PC-3 (cell line): ENCODE data around the gene MED15. TPM values are rescaled to one million over a fixed set of nuclear protein-coding genes. Genes with fewer than 3 reads are reported as not detected.

ENCODE experiments used
- ATAC-seq: fragments of 200-7000 bp; cut with Tn5 transposase; 2 replicates; pipeline ENCODE4 v1.9.1; 2020; ENCODE audit warnings: mild to moderate bottlenecking, moderate library complexity
- BruUV-seq: library from RNA; stranded (reverse); fragments of 400-500 nt; replicated peaks from 2 replicates; lab custom pipeline; 2021; lab: Mats Ljungman, UMichigan
- CTCF ChIA-PET: fragments of 300-600 bp; sonication (Branson Sonifier 250); formaldehyde crosslinking; loops from one replicate; lab custom pipeline; 2022; ENCODE audit warnings: antibody characterized with exemption; lab: Charles Lee
- POLR2A ChIA-PET: fragments of 300-600 bp; sonication (Branson Sonifier 250); formaldehyde crosslinking; loops from one replicate; lab custom pipeline; 2022; ENCODE audit warnings: antibody characterized with exemption; ENCODE audit not compliant: unreplicated experiment; lab: Charles Lee
- DNase-seq: peaks from one replicate; pipeline ENCODE4 v3.0.0-alpha.2; 2015
- H2AFZ ChIP-seq: fragments of 300-600 bp; sonication (generic); 2 replicates; pipeline ENCODE4 v1.6.0; 2016; ENCODE audit warnings: antibody characterized with exemption, low read length
- H3F3A ChIP-seq: fragments of 300-600 bp; sonication (generic); one replicate; pipeline ENCODE4 v1.6.0; 2017; ENCODE audit warnings: antibody characterized with exemption, low read length, control low read depth, mild to moderate bottlenecking; ENCODE audit not compliant: unreplicated experiment
- H3K27ac ChIP-seq: fragments of 300-600 bp; sonication (generic); 2 replicates; pipeline ENCODE4 v1.5.1; 2016; ENCODE audit warnings: mild to moderate bottlenecking, low read length
- H3K27me3 ChIP-seq: fragments of 300-600 bp; sonication (generic); 2 replicates; pipeline ENCODE4 v1.6.1; 2016; ENCODE audit warnings: low read length, mixed read lengths
- H3K36me3 ChIP-seq: fragments of 300-600 bp; sonication (generic); 2 replicates; pipeline ENCODE4 v1.6.1; 2016; ENCODE audit warnings: low read depth, mixed run types, low read length, mixed read lengths
- H3K4me1 ChIP-seq: fragments of 300-600 bp; sonication (generic); 2 replicates; pipeline ENCODE4 v1.5.1; 2016; ENCODE audit warnings: low read length; ENCODE audit not compliant: insufficient read depth
- H3K4me2 ChIP-seq: fragments of 300-600 bp; sonication (generic); 2 replicates; pipeline ENCODE4 v1.6.0; 2016; ENCODE audit warnings: low read length
- H3K4me3 ChIP-seq: fragments of 300-600 bp; sonication (generic); 2 replicates; pipeline ENCODE4 v1.5.1; 2016; ENCODE audit warnings: mild to moderate bottlenecking, low read length, mixed read lengths
- H3K79me2 ChIP-seq: fragments of 300-600 bp; sonication (generic); 2 replicates; pipeline ENCODE4 v1.6.1; 2017; ENCODE audit warnings: low read length, mixed read lengths
- H3K9ac ChIP-seq: fragments of 300-600 bp; sonication (generic); 2 replicates; pipeline ENCODE4 v1.6.0; 2016; ENCODE audit warnings: mild to moderate bottlenecking, low read length
- H3K9me2 ChIP-seq: fragments of 300-600 bp; sonication (generic); replicated peaks from 2 replicates; pipeline ENCODE4 v1.6.1; 2016; ENCODE audit warnings: mixed run types, low read length, mixed read lengths
- H3K9me3 ChIP-seq: fragments of 300-600 bp; sonication (generic); 2 replicates; pipeline ENCODE4 v1.6.1; 2016; ENCODE audit warnings: low read length, mixed read lengths
- H4K20me1 ChIP-seq: fragments of 300-600 bp; sonication (generic); 2 replicates; pipeline ENCODE4 v1.6.1; 2016; ENCODE audit warnings: low read length, mixed read lengths
- EZH2 ChIP-seq: fragments of 300-600 bp; sonication (generic); IDR thresholded peaks from one replicate; pipeline ENCODE4 v1.6.1; 2017; ENCODE audit warnings: antibody characterized with exemption, mild to moderate bottlenecking, low read length; ENCODE audit not compliant: unreplicated experiment
- EZH2phosphoT487 ChIP-seq: fragments of 300-600 bp; sonication (generic); IDR thresholded peaks from 2 replicates; pipeline ENCODE4 v1.6.1; 2018; ENCODE audit warnings: mild to moderate bottlenecking, antibody characterized with exemption, low read length, borderline replicate concordance
- intact Hi-C: fragments of 100-400 bp; cut with micrococcal nuclease; formaldehyde crosslinking; loops from 2 replicates; pipeline ENCODE4 v1.9.0; 2023
- total RNA-seq: library from RNA; depleted of rRNA; stranded (reverse); fragments of >200 nt; gene quantifications from 2 replicates; pipeline ENCODE4 v1.2.3, GENCODE V29; 2014
- TF ChIP-seq, protein P1 (sequence below): fragments of 300-600 bp; sonication (generic); conservative IDR thresholded peaks from 2 replicates; pipeline ENCODE4 v1.5.1; 2017; ENCODE audit warnings: antibody characterized with exemption, low read depth, mild to moderate bottlenecking, low read length

MED15 gene
- total RNA-seq, 1 experiment from 2014 or later: 55.9 TPM

- CTCF ChIA-PET: interaction anchor here (0.6 to 1.5 kb wide), 2 partner anchors 53 to 149 kb away, joined by 3 to 17 read pairs; no protein-coding TSS in a partner anchor
- peak; percentile 91 for DNase-seq
- peak; percentile 60 for ATAC-seq
- 0 out of 2 replicates have a peak overlapping the region, but pooled peaks have one; percentile 12 for H3K9ac ChIP-seq
- H2AFZ ChIP-seq: no peak overlapping the region
- TF ChIP-seq EZH2phosphoT487 (no peak), EZH2 (no peak)
- TF ChIP-seq, protein P1, sequence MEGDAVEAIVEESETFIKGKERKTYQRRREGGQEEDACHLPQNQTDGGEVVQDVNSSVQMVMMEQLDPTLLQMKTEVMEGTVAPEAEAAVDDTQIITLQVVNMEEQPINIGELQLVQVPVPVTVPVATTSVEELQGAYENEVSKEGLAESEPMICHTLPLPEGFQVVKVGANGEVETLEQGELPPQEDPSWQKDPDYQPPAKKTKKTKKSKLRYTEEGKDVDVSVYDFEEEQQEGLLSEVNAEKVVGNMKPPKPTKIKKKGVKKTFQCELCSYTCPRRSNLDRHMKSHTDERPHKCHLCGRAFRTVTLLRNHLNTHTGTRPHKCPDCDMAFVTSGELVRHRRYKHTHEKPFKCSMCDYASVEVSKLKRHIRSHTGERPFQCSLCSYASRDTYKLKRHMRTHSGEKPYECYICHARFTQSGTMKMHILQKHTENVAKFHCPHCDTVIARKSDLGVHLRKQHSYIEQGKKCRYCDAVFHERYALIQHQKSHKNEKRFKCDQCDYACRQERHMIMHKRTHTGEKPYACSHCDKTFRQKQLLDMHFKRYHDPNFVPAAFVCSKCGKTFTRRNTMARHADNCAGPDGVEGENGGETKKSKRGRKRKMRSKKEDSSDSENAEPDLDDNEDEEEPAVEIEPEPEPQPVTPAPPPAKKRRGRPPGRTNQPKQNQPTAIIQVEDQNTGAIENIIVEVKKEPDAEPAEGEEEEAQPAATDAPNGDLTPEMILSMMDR: no peak
- no peaks in the 10 kb centered on the region for H3K9me2 ChIP-seq
- H3K9me3 ChIP-seq: no peaks in the 10 kb centered on the region
- BruUV-seq: no TSS peak
- H3K27me3 ChIP-seq: no peaks in the 10 kb centered on the region
- H3K36me3 ChIP-seq: peaks cover 54% of the 10 kb centered on the region
- peak overlapping the region; percentile 13; the same call in 1 of the 2 replicates for H3K4me3 ChIP-seq
- peak overlapping the region; percentile 89 for H3K27ac ChIP-seq
- H3K4me2 ChIP-seq: peak overlapping the region; percentile 60
- H3K4me1 ChIP-seq: peaks cover 61% of the 10 kb centered on the region
- H3F3A ChIP-seq: peaks cover 6% of the 10 kb centered on the region
- POLR2A ChIA-PET: no interaction called here
- H3K79me2 ChIP-seq: peaks cover 29% of the 10 kb centered on the region
- intact Hi-C loops: loop anchor here (5.0 kb wide), 1 partner anchor 60 kb away; the partner anchor contains the start of gene MED15
- H4K20me1 ChIP-seq: no peaks in the 10 kb centered on the region; the same call in 1 of the 2 replicates
Measured at GRCh38 chr22:20567371-20567847, 60.0 kb downstream of the MED15 start.

- Histone ChIP-seq H3K9me3 (no peaks in the 10 kb centered on the region), H3K79me2 (peaks cover 30% of the 10 kb centered on the region), H3K27me3 (no peaks in the 10 kb centered on the region), H3K4me1 (peaks cover 61% of the 10 kb centered on the region), H2AFZ (no peak overlapping the region), H3K4me2 (peak overlapping the region; percentile 60), H3F3A (peaks cover 6% of the 10 kb centered on the region), H3K4me3 (peak overlapping the region; percentile 13; the same call in 1 of the 2 replicates), H3K9ac (no peak overlapping the region), H3K9me2 (no peaks in the 10 kb centered on the region), H3K27ac (peak overlapping the region; percentile 89), H4K20me1 (no peaks in the 10 kb centered on the region; the same call in 1 of the 2 replicates), H3K36me3 (peaks cover 57% of the 10 kb centered on the region)
- DNase-seq (peak; percentile 41), ATAC-seq (no peak; the same call in 1 of the 2 replicates)
- POLR2A ChIA-PET: no interaction called here
- TF ChIP-seq, protein P1: peak; percentile 45
- TF ChIP-seq EZH2phosphoT487 (no peak), EZH2 (no peak)
- CTCF ChIA-PET: interaction anchor here (1.5 kb wide), 1 partner anchor 150 kb away, joined by 17 read pairs; no protein-coding TSS in a partner anchor
- intact Hi-C loops: loop anchor here (5.0 kb wide), 1 partner anchor 61 kb away; the partner anchor contains the start of gene MED15
- BruUV-seq: no TSS peak
Measured at GRCh38 chr22:20567993-20568417, 60.6 kb downstream of the MED15 start.
